DMS53 treated with DMSO at 0.1 percent for 48 hours (cell line): ENCODE data around the gene CFAP99.

ENCODE experiments used
- DNase-seq: peaks from one replicate; lab custom pipeline; 2025; ENCODE audit not compliant: unreplicated experiment; lab: John Stamatoyannopoulos, UW

The CFAP99 gene

GRCh38 chr4:2497931-2498330, 79.2 kb downstream of the CFAP99 start:
- DNase-seq = no peak

GRCh38 chr4:2500547-2500946, 81.8 kb downstream of the CFAP99 start:
- no peak for DNase-seq

GRCh38 chr4:2501034-2501594, 82.4 kb downstream of the CFAP99 start:
- DNase-seq = no peak

GRCh38 chr4:2503809-2504208, 85.1 kb downstream of the CFAP99 start:
- no peak for DNase-seq

- no peak for DNase-seq
Measured at GRCh38 chr4:2507259-2507658, 88.5 kb downstream of the CFAP99 start.

- DNase-seq = no peak
Measured at GRCh38 chr4:2507855-2508254, 89.1 kb downstream of the CFAP99 start.

- DNase-seq = no peak
Measured at GRCh38 chr4:2510351-2511259, 91.8 kb downstream of the CFAP99 start.

GRCh38 chr4:2511645-2512131, 92.9 kb downstream of the CFAP99 start:
- no peak for DNase-seq
